Ishikawa (cell line): ENCODE results near the gene CADPS.

Experiments
- TAF1 ChIP-seq: IDR thresholded peaks from 2 replicates; pipeline ENCODE4 v1.6.1; 2012; ENCODE audit warnings: low read depth, mild to moderate bottlenecking
- TEAD4 ChIP-seq: IDR thresholded peaks from 2 replicates; pipeline ENCODE4 v1.6.1; 2012
- USF1 ChIP-seq: IDR thresholded peaks from 2 replicates; pipeline ENCODE4 v1.6.1; 2012

GRCh38 chr3:62523672-62524071 lies 351.5 kb downstream of the CADPS start:
- no peak for TF ChIP-seq TEAD4
- TF ChIP-seq TAF1 = no peak
- no peak for TF ChIP-seq USF1
